NCI-H82 (cell line): ENCODE data around the gene GDPD3.

Source experiments
- DNase-seq: peaks from one replicate; lab custom pipeline; 2025; lab: John Stamatoyannopoulos, UW

GDPD3 gene

DNA sequence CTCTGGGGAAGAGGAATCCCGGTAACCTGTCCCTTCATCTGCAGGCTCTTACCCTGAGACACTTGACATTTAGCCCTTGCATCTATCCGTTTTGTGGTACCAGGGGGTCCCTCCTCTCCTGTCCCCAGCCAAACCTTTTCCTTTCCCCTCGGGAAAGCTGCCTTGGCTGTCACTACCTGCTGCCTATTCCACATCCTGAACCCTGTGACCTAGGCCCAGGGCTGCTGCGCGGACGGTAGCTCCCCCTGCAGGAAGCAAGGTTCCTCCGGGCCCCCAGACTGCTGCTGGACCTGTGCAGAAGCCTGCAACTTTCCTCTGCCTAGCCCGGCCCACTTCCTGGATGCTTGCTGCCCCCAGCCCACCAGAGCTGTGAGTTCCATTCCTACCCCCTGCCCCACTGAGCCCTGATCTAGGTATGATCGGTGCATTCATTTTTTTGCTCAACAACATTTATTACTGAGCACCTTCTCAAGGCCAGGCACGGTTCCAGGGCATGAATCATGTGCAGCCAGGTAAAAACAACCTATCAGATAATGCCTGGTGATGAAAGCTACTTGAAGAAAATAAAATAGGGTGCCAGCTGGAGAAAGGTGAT lies 58.3 kb downstream of the GDPD3 start:
- peak; percentile 65 for DNase-seq
